Measurements from ENCODE around the gene HAUS3.

The HAUS3 gene

GRCh38 chr4:2241410-2242353 is at the start of gene HAUS3, which contains the start of gene POLN:
Gene HAUS3, minus strand, starts transcription at chr4:2242121. Its CDS starts 1,175 bp downstream, at chr4:2240946.
Gene POLN, minus strand, starts transcription at chr4:2242121. Its CDS starts 12,890 bp downstream, at chr4:2229231.
- peak; percentile 99 for DNase-seq

- DNase-seq: peak; percentile 77
These were observed 49.2 kb upstream of the HAUS3 start for GRCh38 chr4:2290974-2291704.

- DNase-seq: no peak
These were observed 48.6 kb upstream of the HAUS3 start for GRCh38 chr4:2290488-2290887.

GRCh38 chr4:2289955-2290333 is 48.0 kb upstream of the HAUS3 start:
- DNase-seq: no peak

GRCh38 chr4:2289311-2289954 is 47.5 kb upstream of the HAUS3 start:
- DNase-seq: no peak

- DNase-seq: no peak
These were observed 46.2 kb upstream of the HAUS3 start for GRCh38 chr4:2288051-2288541.

GRCh38 chr4:2287594-2287915 is 45.6 kb upstream of the HAUS3 start:
- no peak for DNase-seq

- DNase-seq: no peak
These were observed 45.1 kb upstream of the HAUS3 start for GRCh38 chr4:2286904-2287593.

GRCh38 chr4:2285613-2286381 is 43.9 kb upstream of the HAUS3 start:
- no peak for DNase-seq

GRCh38 chr4:2284934-2285612 is 43.2 kb upstream of the HAUS3 start:
- no peak for DNase-seq

- DNase-seq: no peak
These were observed 42.4 kb upstream of the HAUS3 start for GRCh38 chr4:2284161-2284933.

- no peak for DNase-seq
These were observed 41.3 kb upstream of the HAUS3 start for GRCh38 chr4:2283199-2283711.

- DNase-seq: peak; percentile 84
These were observed 39.8 kb upstream of the HAUS3 start for GRCh38 chr4:2281575-2282343.

GRCh38 chr4:2280531-2281300 is 38.8 kb upstream of the HAUS3 start:
- DNase-seq: no peak

- no peak for DNase-seq
These were observed 36.0 kb upstream of the HAUS3 start for GRCh38 chr4:2277956-2278355.

GRCh38 chr4:2276581-2277325 is 34.8 kb upstream of the HAUS3 start:
- DNase-seq: no peak

GRCh38 chr4:2275546-2276251 is 33.8 kb upstream of the HAUS3 start:
- no peak for DNase-seq
